ENCODE measurements around the gene MOGAT3.

Gene MOGAT3

GRCh38 chr7:101233907-101234547, 33.2 kb upstream of the MOGAT3 start:
- no peak for DNase-seq (ENCODE audit: low read depth)

DNA sequence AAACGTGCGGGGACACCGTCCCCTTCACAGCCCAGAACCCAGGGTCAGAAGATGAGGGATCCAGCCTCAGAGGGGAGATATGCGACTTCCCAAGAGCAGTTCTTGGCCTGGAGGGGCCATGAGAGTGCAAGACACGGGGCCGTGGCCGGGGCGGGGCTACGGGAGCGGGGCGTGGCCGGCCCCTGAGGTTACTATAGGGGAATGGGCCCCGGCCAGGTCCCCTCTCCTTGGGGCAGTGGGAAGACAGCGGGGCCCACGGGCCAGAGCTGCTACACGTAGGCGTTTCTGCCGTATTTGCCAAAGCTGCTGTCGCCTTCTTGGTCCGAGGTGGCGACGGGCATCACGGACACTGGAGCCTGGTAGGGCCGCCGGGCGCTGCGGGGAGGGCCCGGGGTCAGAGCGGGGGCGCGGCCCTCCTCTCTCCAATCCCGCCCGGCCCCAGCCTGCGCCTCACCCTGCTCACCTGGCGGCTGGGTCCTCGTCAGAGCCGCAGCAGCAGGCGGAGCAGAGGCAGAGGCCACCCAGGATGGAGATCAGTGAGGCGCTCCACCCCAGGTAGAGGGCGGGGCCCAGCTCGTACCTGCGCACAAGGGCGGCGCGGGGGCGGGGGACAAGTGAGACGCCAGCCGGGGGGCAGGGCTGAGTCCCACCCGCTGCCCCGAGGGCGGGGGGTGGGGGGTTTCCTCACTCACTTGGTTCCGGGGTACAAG, 31.5 kb upstream of the MOGAT3 start:
- no peak for DNase-seq (ENCODE audit: low read depth)

GRCh38 chr7:101231644-101232043, 30.8 kb upstream of the MOGAT3 start:
- DNase-seq (ENCODE audit: low read depth), result no peak

DNA sequence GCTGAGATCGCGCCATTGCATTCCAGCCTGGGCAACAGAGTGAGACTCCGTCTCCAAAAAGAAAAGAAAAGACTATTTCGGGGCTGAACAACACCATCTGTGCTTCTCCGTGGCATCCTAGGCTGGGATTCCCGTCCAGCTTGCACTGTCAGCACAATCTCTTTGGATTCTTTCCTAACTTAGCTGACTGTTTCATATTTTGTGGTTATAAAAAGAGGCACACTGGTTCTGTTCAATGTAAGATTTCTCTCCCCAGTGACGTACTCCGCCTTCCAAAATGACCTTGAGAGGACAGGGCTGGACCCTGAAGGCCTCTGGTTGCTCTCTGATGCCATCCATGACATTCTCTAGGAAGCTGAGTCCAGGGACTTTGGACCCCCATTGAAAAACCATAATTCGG, 25.9 kb upstream of the MOGAT3 start:
- no peak for DNase-seq (ENCODE audit: low read depth)

DNA sequence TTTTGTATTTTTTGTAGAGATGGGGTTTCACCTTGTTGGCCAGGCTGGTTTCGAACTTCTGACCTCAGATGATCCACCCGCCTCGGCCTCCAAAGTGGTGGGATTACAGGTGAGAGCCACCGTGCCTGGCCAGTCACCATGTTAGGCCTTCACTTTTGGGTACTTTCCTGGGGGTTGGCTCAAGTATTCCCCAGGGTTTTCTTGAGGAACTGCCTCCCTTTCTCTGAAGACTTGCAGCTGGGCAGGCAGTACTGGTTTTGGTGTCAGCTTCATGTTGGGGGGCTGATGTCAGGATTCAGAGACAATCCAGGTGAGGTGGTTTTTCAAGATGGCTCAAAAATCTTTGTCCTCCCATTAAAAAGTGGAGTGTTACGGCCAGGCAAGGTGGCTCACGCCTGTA, 24.8 kb upstream of the MOGAT3 start:
- no peak for DNase-seq (ENCODE audit: low read depth)

GRCh38 chr7:101223528-101223927, 22.7 kb upstream of the MOGAT3 start:
- DNase-seq (ENCODE audit: low read depth), result no peak

- DNase-seq (ENCODE audit: low read depth), result no peak
Observed at GRCh38 chr7:101222275-101222830, 21.5 kb upstream of the MOGAT3 start.

GRCh38 chr7:101220295-101220694, 19.5 kb upstream of the MOGAT3 start:
- DNase-seq (ENCODE audit: low read depth), result no peak

GRCh38 chr7:101218236-101219125, 17.6 kb upstream of the MOGAT3 start:
- DNase-seq (ENCODE audit: low read depth), result no peak

- DNase-seq (ENCODE audit: low read depth), result peak; percentile 93
Observed at GRCh38 chr7:101217388-101218235, 16.8 kb upstream of the MOGAT3 start, which contains the start of the genes PLOD3 and ZNHIT1. Gene PLOD3, minus strand, starts transcription at chr7:101217581. Its CDS starts 307 bp downstream, at chr7:101217274. Gene ZNHIT1, plus strand, starts transcription at chr7:101218165. Its CDS starts 31 bp downstream, at chr7:101218196.

DNA sequence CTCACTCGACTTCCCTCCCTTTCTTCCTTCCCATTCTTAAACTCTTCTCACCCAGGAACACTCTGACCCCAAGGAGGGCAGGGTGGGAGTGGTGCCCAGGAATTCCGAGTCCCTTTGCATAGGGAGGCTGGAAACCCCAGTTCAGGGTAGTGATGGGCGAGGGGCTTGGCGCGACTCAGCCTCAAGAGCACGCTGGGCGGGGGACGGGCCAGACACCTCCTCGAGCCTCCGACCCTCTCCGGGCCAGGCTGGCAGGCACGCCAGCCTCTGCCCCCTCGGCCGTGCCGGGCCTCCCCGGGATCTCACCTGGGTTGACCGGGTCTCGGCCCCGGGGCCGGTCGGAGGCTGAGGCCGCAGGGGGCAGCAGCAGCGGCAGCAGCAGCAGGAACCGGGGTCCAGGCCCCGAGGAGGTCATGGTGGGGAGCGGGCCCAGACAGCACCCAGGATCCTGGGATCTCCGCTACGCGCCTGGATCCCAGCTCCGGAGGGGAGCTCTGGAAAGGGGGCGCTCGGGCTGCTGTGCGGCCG, 16.1 kb upstream of the MOGAT3 start:
- no peak for DNase-seq (ENCODE audit: low read depth)

- DNase-seq (ENCODE audit: low read depth), result no peak
Observed at GRCh38 chr7:101216001-101216859, 15.4 kb upstream of the MOGAT3 start.

DNA sequence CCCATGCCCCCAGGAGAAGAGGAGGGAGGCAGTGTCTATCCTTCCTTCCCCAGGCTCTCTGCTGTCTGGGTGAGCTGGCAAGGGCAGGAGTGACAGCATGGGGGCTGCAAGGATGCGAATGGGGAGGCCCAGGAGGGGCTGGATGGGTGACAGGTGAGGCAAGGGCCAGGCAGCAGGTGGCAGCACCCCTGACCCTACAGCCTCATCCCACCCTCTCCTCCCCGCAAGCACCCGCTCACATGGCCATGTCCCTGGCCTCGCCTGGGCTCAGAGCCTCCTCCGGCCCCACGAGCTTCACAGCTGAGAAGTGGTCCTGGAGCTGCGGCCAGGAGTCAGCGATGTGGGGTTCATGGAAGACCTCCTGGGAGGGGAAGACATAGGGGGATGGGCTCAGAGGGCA, 11.2 kb upstream of the MOGAT3 start:
- DNase-seq (ENCODE audit: low read depth), result no peak

DNA sequence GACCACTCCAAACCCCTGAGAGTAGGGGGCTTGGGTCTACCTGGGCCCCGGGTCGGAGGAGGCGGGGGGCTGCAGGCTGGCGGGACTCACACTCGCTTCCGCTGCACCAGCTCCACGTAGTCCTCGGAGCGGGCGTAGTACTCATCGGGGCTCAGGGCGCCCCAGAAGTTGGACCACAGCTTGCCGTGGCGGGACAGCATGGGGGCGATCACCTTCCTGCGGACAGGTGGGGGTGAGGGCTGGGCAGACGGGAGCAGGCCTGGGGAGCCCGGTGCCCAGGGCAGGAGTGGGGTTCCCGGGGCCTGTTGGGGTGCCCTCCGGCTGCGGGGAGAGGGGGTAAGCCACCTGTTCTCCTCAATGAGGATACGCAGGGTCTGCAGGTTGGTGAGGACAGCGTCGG, 10.7 kb upstream of the MOGAT3 start:
- DNase-seq (ENCODE audit: low read depth), result no peak

- no peak for DNase-seq (ENCODE audit: low read depth)
Observed at GRCh38 chr7:101210143-101210542, 9.3 kb upstream of the MOGAT3 start.

GRCh38 chr7:101208794-101209193, 8.0 kb upstream of the MOGAT3 start:
- DNase-seq (ENCODE audit: low read depth), result no peak

- DNase-seq (ENCODE audit: low read depth), result no peak
Observed at GRCh38 chr7:101207459-101207858, 6.6 kb upstream of the MOGAT3 start.

DNA sequence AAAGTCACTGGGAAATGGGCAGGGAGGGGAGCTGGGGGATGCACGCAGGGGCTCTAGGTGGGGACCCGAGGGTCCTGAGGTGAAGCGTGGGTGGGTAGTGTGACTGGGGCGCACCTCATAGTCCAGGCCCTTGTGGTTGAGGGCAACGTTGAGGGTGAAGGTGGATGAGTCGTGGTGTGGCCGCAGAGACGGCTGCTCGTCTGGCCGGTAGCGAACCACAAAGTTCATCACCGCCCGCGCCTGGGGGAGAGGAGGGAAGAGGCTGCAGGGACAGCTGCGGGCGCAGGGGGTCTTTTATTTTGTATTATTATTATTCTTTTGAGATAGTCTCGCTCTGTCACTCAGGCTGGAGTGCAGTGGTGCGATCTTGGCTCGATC, 5.8 kb upstream of the MOGAT3 start:
- no peak for DNase-seq (ENCODE audit: low read depth)

- DNase-seq (ENCODE audit: low read depth), result no peak
Observed at GRCh38 chr7:101205901-101206664, 5.2 kb upstream of the MOGAT3 start.

All from T follicular helper cell (primary cell).